H1 (cell line): ENCODE results near the gene C1QTNF7. TPM values are rescaled to one million over a fixed set of nuclear protein-coding genes. Genes with fewer than 3 reads are reported as not detected.

Source experiments
- CTCF ChIA-PET: fragments of 300-600 bp; sonication (Branson Sonifier 250); formaldehyde crosslinking; loops from one replicate; lab custom pipeline; 2021; ENCODE audit not compliant: partially characterized antibody; lab: Charles Lee
- POLR2A ChIA-PET: fragments of 300-600 bp; sonication (Branson Sonifier 250); formaldehyde crosslinking; loops from one replicate; lab custom pipeline; 2021; ENCODE audit warnings: inconsistent platforms; ENCODE audit not compliant: partially characterized antibody; lab: Charles Lee
- DNase-seq, 2 experiments: peaks; one replicate each; pipeline versions ENCODE4 v3.0.0 to v3.0.0-alpha.2; 2010 to 2022; ENCODE audit warnings: low spot score in 2 of 2, low read depth in 1 of 2, mixed read lengths in 1 of 2
- FAIRE-seq: peaks from 2 replicates; lab custom pipeline; 2011; peaks lifted over from hg19 to GRCh38; lab: Jason Lieb, UNC
- H2AFZ ChIP-seq: 2 replicates; pipeline ENCODE4 v1.8.1; 2012; ENCODE audit warnings: low read length, inconsistent platforms
- H2AK5ac ChIP-seq: 2 replicates; pipeline ENCODE4 v1.6.1; 2013; ENCODE audit warnings: low read depth, low read length
- H2BK120ac ChIP-seq: replicated peaks from 2 replicates; pipeline ENCODE3; 2013; ENCODE audit warnings: low read depth, low read length, inconsistent platforms
- H2BK12ac ChIP-seq: 2 replicates; pipeline ENCODE4 v1.6.1; 2013; ENCODE audit warnings: low read depth, low read length
- H2BK15ac ChIP-seq: 2 replicates; pipeline ENCODE4 v1.6.1; 2013; ENCODE audit warnings: low read length
- H2BK20ac ChIP-seq: 2 replicates; pipeline ENCODE4 v1.6.1; 2013; ENCODE audit warnings: low read length
- H2BK5ac ChIP-seq: 2 replicates; pipeline ENCODE4 v1.6.1; 2013; ENCODE audit warnings: low read depth, low read length
- H3K14ac ChIP-seq: 2 replicates; pipeline ENCODE4 v1.6.1; 2013; ENCODE audit warnings: inconsistent platforms; ENCODE audit not compliant: insufficient read length
- H3K18ac ChIP-seq: 2 replicates; pipeline ENCODE4 v1.6.1; 2013; ENCODE audit warnings: low read length; ENCODE audit errors: extremely low read depth
- H3K23ac ChIP-seq: 2 replicates; pipeline ENCODE4 v1.6.1; 2013; ENCODE audit warnings: inconsistent platforms; ENCODE audit not compliant: insufficient read length
- H3K23me2 ChIP-seq: 2 replicates; pipeline ENCODE4 v1.6.1; 2013; ENCODE audit warnings: low read depth, low read length
- H3K27ac ChIP-seq: 2 replicates; pipeline ENCODE4 v1.6.1; 2011; ENCODE audit warnings: low read depth, low read length, inconsistent platforms
- H3K27me3 ChIP-seq, 4 experiments: replicated peaks in 1 of 4; 1 replicate in 1 of 4; 2 replicates in 3 of 4; pipeline versions ENCODE4 v1.6.1 to v1.8.1; 2011 to 2013; ENCODE audit warnings: low read length in 3 of 4, mild to moderate bottlenecking in 3 of 4, inconsistent platforms in 2 of 4, mixed read lengths in 2 of 4, moderate library complexity in 1 of 4; ENCODE audit not compliant: control insufficient read depth in 3 of 4, insufficient read depth in 3 of 4; ENCODE audit errors: extremely low read depth in 1 of 4
- H3K36me3 ChIP-seq, 4 experiments: 2 replicates each; pipeline versions ENCODE4 v1.6.1 to v1.8.1; 2011 to 2013; ENCODE audit warnings: mild to moderate bottlenecking in 4 of 4, low read length in 3 of 4, moderate library complexity in 2 of 4, control low read depth in 1 of 4, inconsistent platforms in 1 of 4; ENCODE audit not compliant: insufficient read depth in 4 of 4, control insufficient read depth in 2 of 4
- H3K4ac ChIP-seq: replicated peaks from 2 replicates; pipeline ENCODE3; 2013; ENCODE audit warnings: low read length, low read depth, mixed read lengths, inconsistent platforms; ENCODE audit not compliant: insufficient read length
- H3K4me1 ChIP-seq, 4 experiments: replicated peaks in 1 of 4; 1 replicate in 1 of 4; 2 replicates in 3 of 4; pipeline versions ENCODE4 v1.6.1 to v1.8.1; 2011 to 2013; ENCODE audit warnings: low read length in 3 of 4, inconsistent platforms in 2 of 4, mixed read lengths in 1 of 4; ENCODE audit not compliant: insufficient read depth in 4 of 4, control insufficient read depth in 3 of 4
- H3K4me2 ChIP-seq, 2 experiments: 2 replicates each; pipeline versions ENCODE4 v1.6.1 to v1.8.1; 2011 to 2013; ENCODE audit warnings: low read depth in 2 of 2, low read length in 2 of 2, control low read depth in 1 of 2, inconsistent platforms in 1 of 2, mild to moderate bottlenecking in 1 of 2; ENCODE audit not compliant: insufficient read depth in 1 of 2
- H3K4me3 ChIP-seq, 4 experiments: fragments of 200-600, 300-600 bp in 1 of 4; sonication (generic), shearing (Covaris generic), sonication (Bioruptor Twin) in 1 of 4; 2 replicates each; pipeline versions ENCODE4 v1.5.1 to v1.8.1; 2011 to 2016; ENCODE audit warnings: low read length in 4 of 4, low read depth in 3 of 4, control low read depth in 2 of 4, inconsistent platforms in 2 of 4, mild to moderate bottlenecking in 2 of 4, mixed read lengths in 1 of 4, moderate library complexity in 1 of 4; ENCODE audit not compliant: insufficient read depth in 2 of 4; ENCODE audit errors: extremely low read depth in 1 of 4
- H3K56ac ChIP-seq: replicated peaks from 2 replicates; pipeline ENCODE3; 2013; ENCODE audit warnings: low read depth, mild to moderate bottlenecking, mixed read lengths, low read length, inconsistent platforms; ENCODE audit not compliant: insufficient read length
- H3K79me1 ChIP-seq: 2 replicates; pipeline ENCODE4 v1.6.1; 2013; ENCODE audit warnings: low read depth, low read length, control low read depth
- H3K79me2 ChIP-seq, 2 experiments: 2 replicates each; pipeline versions ENCODE4 v1.6.1 to v1.8.1; 2012 to 2013; ENCODE audit warnings: low read length in 2 of 2, mild to moderate bottlenecking in 2 of 2, inconsistent platforms in 1 of 2; ENCODE audit not compliant: insufficient read depth in 2 of 2, control insufficient read depth in 1 of 2
- H3K9ac ChIP-seq, 4 experiments: replicated peaks in 1 of 4; 1 replicate in 1 of 4; 2 replicates in 3 of 4; pipeline versions ENCODE4 v1.6.1 to v1.8.1; 2011 to 2013; ENCODE audit warnings: low read depth in 3 of 4, low read length in 3 of 4, control low read depth in 2 of 4, mild to moderate bottlenecking in 2 of 4, moderate library complexity in 2 of 4, inconsistent platforms in 1 of 4; ENCODE audit errors: extremely low read depth in 1 of 4
- H3K9me3 ChIP-seq, 2 experiments: 2 replicates each; pipeline versions ENCODE4 v1.6.1 to v1.8.1; 2012 to 2013; ENCODE audit warnings: mild to moderate bottlenecking in 2 of 2, moderate library complexity in 2 of 2, control low read depth in 1 of 2, inconsistent platforms in 1 of 2, low read depth in 1 of 2, low read length in 1 of 2, mixed read lengths in 1 of 2; ENCODE audit not compliant: insufficient read depth in 2 of 2
- H4K20me1 ChIP-seq, 2 experiments: replicated peaks in 1 of 2; 2 replicates each; pipeline versions ENCODE3 to v1.8.1; 2011 to 2013; ENCODE audit warnings: inconsistent platforms in 2 of 2, low read length in 2 of 2, mild to moderate bottlenecking in 1 of 2; ENCODE audit not compliant: insufficient read depth in 2 of 2, control insufficient read depth in 1 of 2
- H4K5ac ChIP-seq: 2 replicates; pipeline ENCODE4 v1.6.1; 2013; ENCODE audit warnings: low read length, low read depth, mixed read lengths, inconsistent platforms; ENCODE audit not compliant: insufficient read length
- H4K8ac ChIP-seq: 2 replicates; pipeline ENCODE4 v1.8.0; 2013; ENCODE audit warnings: mild to moderate bottlenecking, moderate library complexity, low read length, inconsistent platforms; ENCODE audit not compliant: insufficient read depth; ENCODE audit errors: extremely low read depth
- H4K91ac ChIP-seq: replicated peaks from 2 replicates; pipeline ENCODE3; 2013; ENCODE audit warnings: low read length, mixed read lengths, inconsistent platforms; ENCODE audit not compliant: insufficient read length
- BACH1 ChIP-seq: IDR thresholded peaks from 2 replicates; pipeline ENCODE4 v1.6.1; 2012; ENCODE audit warnings: low read length, improper control_type of control experiment
- SRF ChIP-seq: IDR thresholded peaks from 2 replicates; pipeline ENCODE4 v1.6.1; 2011; ENCODE audit warnings: mild to moderate bottlenecking, low read depth, low read length, moderate library complexity
- WGBS, 2 experiments: shearing (Covaris generic) in 1 of 2; methylation state at CpG; one replicate each; pipeline versions ENCODE4 v1.1.6 to v1.1.7; 2013 to 2015; ENCODE audit warnings: low lambda C conversion rate in 2 of 2, mixed read lengths in 2 of 2, inconsistent platforms in 1 of 2, low coverage in 1 of 2, missing lambda C conversion rate in 1 of 2; ENCODE audit not compliant: insufficient replicate concordance in 2 of 2, insufficient coverage in 1 of 2, insufficient read length in 1 of 2; ENCODE audit errors: extremely low coverage in 1 of 2, missing lambda C conversion rate in 1 of 2; 5-methylcytosine and 5-hydroxymethylcytosine counted together
- polyA plus RNA-seq, 7 experiments: library from polyadenylated mRNA; depleted of rRNA in 3 of 7; stranded (reverse) in 5 of 7; unstranded in 2 of 7; fragments of >200 nt in 5 of 7; fragments of 200-250 nt in 2 of 7; gene quantifications; 1 replicate in 5 of 7; 2 replicates in 1 of 7; 4 replicates in 1 of 7; pipeline versions ENCODE4 v1.2.1 to v1.2.3, GENCODE V29; 2011 to 2013; ENCODE audit warnings: missing spikeins in 2 of 7, mixed read lengths in 2 of 7
- total RNA-seq: library from RNA; stranded (reverse); fragmentation: NEBNext Ultra II Directional; extraction: Animal tissue kit (Norgen Biotek cat#: 25700); gene quantifications from 2 replicates; pipeline ENCODE4 v1.2.1, GENCODE V29; 2021

The C1QTNF7 gene
- total and polyA plus RNA-seq, 2 of the 8 experiments (the other 6 are each of a cell fraction or from before 2014, with no cell fraction given), result not detected

DNA sequence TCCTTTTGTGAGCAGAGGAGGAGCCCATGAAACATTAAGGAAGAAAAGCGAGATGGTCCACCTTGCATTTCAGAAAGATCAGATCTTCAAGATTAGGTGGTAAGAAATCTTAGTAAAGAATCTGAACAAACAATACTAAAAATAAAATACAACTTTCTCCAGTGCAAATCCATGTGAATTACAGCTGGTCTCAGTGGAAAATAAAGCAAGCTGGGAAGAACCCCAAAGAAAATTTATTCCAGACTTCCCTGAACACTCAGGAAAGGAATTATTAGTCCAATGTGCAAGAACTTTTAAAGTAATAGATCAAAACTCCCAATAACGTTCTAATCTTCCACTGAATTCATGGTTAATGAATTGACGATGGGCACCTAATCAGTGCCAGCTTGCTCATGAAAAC, 37.3 kb upstream of the C1QTNF7 start:
- Histone ChIP-seq H2AFZ (no peak overlapping the region), H3K4ac (no peak overlapping the region)
- DNase-seq, result no peak
- no peak for TF ChIP-seq SRF
- TF ChIP-seq BACH1, result no peak
- TF ChIP-seq, all 59 proteins: peak for 0
- Histone ChIP-seq H3K23ac (no peak overlapping the region), H2BK12ac (no peak overlapping the region), H3K9ac (no peak overlapping the region), H3K14ac (no peak overlapping the region), H3K4me1 (peaks cover 0 to 4% (median 0%) of the 10 kb centered on the region in 4 experiments; a peak in 1 of 7 replicates), H3K79me1 (no peaks in the 10 kb centered on the region), H3K4me3 (no peak overlapping the region), H2BK5ac (no peak overlapping the region), H2BK20ac (no peak overlapping the region), H4K5ac (no peak overlapping the region), H3K27me3 (no peaks in the 10 kb centered on the region), H2AK5ac (no peak overlapping the region), H3K27ac (no peak overlapping the region), H3K23me2 (no peaks in the 10 kb centered on the region), H4K20me1 (no peaks in the 10 kb centered on the region), H4K91ac (no peak overlapping the region), H3K56ac (no peak overlapping the region), H4K8ac (no peak overlapping the region), H3K36me3 (no peaks in the 10 kb centered on the region), H2BK120ac (no peak overlapping the region), H3K79me2 (no peaks in the 10 kb centered on the region), H2BK15ac (no peak overlapping the region), H3K4me2 (no peak overlapping the region), H3K18ac (no peak overlapping the region), H3K9me3 (no peaks in the 10 kb centered on the region)
- CTCF ChIA-PET, result no interaction called here
- WGBS, 2 experiments, result 88% methylated on average over 3 of the region's 3 CpGs; no CpG with 5 or more reads in 1 of the 2 experiments
- POLR2A ChIA-PET, result no interaction called here
- FAIRE-seq, result no peak
